CD4-positive, alpha-beta T cell treated with Interferon alpha-2 for 1 hour (primary cell): ENCODE data around the gene PKHD1.

Source experiments
- DNase-seq, 2 donors: peaks; one replicate each; pipeline ENCODE4 v3.0.0-alpha.2; 2020 to 2022

The PKHD1 gene

DNA sequence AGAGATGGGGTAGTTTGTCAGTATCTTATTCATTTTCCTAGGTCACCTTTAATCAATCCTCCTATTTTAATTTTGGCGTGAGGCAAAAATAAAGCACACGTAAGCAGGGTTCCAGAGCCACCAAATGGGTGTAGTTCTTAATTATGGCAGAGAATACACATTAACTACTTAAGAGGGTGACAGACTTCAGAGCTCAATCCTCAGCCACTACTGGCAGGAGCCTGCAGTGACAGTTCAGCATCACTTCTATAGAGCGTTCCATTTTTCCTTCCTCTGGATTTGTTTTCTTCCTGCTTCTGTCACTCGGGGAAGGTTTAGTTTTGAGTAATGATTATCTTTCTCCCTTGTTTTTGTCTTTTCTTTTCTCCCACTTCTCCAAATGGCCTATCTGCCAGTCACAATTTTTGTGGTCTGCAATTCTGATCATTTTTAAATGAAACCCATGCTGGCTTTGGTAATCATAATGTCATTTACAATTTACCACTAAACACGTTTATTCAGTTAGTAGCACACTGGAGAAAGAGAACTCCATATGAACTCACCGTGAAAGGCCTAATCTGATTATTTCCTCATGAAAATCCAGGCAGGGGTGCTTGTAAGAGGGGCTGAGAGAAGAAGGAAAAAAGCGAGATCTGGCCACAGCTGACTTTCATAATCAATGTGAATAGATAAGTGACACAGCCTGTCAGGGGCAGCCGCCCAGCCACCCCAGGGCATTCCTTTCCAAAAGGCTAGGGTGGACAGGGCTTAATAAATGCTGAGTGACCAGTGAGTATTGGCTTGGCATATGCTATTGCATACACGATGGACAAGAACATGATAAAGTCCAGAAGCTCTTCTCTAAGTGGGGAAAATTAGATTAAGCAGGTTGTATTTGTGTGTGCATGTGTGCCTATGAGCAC lies 412.1 kb downstream of the PKHD1 start:
- DNase-seq, result no peak

DNA sequence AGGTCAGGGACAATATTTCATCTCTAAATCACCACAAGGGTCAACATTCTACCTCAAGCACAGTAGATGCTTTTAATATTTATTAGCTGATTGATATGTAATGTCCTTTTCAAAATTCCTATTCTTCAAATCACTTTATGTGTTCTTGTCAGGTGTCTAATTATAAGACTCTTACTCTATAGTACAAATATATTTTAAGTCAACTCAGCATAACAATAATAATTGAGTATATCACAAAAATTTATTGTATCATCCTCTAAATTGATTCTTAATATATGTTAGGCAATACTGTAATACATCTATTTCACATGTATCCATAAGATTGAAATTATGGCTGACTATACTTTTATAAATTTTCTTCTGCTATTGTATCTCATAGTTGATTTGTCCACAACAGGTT lies 423.9 kb downstream of the PKHD1 start:
- no peak for DNase-seq

DNA sequence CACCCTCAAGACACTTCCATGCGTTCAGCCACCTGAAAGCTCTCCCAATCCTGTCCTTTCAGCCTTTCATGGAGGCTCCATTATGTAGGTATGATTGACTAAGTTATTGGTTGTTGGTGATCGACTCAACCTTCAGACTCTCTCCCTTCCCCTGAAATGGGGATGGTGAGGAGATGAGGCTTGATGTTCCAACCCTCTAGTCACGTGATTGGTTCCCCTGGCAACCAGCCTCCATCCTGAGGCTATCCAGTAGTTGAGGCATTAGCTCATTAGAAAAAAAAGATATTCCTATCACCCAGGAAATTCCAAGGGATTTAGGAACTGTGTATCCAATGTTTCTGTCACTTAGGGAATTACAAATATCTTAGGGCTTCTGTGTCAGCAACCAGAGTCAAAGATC lies 426.6 kb downstream of the PKHD1 start:
- DNase-seq, result no peak

DNA sequence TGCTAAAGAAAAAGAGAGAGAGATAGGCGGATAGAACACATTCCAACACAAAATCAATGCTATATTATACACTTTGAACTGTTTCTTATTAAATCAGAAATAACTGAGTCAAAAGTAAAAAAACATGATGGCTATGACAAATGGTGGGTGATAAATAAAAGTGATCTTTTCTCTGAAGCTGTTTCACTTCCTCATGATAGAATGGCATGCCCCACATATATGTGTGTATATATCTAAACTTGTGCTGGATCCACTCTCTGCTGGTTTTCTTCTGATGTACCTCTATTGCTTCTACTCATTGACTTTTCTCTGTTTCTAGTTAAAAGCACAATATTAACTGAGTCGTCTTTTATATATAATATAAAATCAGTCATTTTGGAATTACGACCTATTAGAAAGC lies 429.9 kb downstream of the PKHD1 start:
- no peak for DNase-seq

DNA sequence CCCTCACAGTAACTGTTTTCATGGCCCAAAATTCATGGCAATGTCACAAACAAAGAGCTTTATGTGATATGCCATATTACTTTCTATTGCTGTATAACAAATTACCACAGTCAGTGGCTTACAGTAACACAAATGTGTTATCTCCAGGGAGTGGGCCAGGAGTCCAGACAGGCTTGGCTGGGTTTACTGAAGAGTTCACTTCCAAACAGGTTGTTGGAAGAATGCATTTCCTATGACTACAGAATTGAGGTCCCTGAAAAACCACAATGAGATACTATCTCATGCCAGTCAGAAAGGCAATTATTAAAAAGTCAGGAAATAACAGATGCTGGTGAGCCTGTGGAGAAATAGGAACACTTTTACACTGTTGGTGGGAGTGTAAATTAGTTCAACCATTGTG lies 431.9 kb downstream of the PKHD1 start:
- no peak for DNase-seq

DNA sequence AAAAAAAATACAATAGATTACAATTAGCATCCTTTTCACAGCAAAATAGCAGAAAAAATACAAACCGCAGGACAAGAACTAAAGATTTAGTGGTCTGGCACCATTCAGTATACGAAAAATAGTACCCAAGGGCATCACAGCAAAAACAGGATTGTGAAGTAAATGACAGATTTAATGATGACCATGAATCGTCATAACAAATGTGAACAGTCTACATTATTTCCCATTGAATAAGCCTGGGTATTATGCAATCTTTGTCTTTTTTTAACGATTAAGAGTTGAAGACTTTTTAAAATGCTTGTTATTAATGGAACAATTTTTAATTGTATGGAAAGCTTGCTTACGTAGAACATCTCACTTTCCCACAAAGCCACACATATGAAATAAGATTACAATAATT lies 432.8 kb downstream of the PKHD1 start:
- no peak for DNase-seq

DNA sequence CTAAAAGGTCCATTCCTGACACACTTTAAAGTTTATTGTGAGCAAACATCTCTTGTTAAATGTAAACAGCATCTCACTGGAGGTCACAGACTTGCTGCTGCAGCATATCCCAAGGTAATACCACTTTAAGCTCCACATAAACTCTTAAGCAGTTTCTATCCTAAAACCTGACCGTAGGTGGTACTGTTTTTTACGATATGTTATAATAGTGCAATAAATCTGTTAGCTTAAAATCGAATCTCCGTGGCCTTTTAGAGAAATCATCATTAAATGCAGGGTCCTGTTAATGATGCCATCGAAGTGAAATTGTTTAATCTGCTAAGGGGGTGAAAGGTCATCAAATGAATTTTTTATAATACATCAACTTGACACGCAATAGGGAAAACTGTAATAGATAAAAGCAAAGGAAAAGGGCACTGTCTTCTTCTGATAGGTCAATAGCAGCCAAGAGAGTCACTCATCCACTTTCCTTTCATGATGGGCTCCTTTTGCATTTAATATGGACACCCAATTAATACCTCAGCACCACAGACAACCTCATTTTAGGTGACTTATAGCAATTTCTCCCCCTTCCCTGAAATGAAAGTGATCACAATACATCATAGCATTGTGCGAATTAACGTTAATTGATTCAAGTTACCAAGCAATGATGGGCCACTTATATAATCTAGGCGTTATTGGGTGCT lies 436.1 kb downstream of the PKHD1 start:
- DNase-seq, result no peak

DNA sequence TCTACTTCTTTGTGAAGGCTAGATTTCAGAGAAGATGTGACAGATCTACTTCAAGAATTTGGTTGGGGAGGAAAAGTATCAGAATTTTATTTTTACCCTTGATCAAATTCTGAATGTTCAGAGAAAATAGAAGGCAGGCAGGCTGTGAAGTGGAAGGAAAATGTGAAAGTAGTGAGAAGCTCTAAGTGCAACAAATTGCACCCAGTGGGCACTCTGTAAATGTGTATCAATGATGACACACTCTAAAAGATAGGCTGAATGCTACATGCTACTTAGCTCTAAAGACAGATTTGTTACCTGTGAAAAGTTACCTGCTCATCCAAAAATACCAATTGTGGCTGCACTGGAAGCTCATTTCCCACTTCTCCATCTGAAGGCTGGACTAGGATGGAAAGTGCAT lies 438.6 kb downstream of the PKHD1 start:
- DNase-seq, result no peak

DNA sequence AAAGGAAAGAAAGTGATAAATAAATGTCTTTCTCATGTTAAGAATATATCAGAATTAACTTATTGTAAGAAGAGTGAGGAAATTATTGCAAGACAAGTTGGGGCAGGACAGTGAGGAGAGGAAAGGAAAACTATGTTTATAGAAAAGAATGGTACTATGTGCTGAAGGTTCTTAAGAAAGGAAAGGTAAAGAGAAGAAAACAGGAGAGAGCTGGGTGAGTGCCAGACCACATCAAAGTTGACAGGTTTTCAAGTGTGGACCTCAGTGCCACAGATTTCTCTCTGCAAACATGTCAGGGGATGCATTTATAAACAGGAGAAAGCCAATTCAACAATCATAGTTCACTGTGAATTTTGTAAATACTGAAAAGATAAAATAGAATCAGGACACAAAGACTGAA lies 439.2 kb downstream of the PKHD1 start:
- DNase-seq, result no peak

DNA sequence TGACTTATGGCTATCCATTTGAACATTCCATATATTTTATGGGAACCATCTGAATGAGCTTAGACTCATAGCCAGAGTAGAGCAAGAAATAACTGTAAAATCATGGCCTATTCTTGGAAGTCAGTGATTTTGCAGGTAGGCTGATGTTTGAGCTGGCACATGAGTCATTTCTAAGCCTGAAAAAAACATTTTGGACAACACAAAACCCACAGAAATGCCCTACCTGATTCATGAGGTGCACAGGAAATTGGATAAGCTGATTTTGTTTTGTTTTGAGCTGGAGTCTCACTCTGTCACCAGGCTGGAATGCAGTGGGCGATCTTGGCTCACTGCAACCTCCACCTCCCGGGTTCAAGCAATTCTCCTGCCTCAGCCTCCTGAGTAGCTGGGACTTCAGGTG lies 443.0 kb downstream of the PKHD1 start:
- no peak for DNase-seq

DNA sequence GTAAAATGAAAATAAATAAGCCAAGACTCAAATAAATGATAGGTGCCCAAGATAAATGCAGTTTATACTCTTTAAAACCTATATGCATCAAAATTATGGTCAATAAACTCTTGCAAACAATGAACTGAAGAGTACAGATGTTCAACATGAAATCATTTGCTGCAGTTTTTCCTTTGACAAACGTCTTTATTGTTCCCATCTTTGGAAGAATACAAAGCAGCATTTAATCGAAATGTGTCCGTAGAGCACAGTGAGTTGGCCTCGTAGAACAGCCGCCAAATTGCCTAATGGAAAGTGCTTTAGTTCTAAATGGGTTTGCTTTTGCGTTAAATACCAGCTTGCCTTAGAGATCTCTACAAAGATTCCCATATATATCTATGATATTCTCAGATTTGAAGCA lies 447.4 kb downstream of the PKHD1 start:
- no peak for DNase-seq

DNA sequence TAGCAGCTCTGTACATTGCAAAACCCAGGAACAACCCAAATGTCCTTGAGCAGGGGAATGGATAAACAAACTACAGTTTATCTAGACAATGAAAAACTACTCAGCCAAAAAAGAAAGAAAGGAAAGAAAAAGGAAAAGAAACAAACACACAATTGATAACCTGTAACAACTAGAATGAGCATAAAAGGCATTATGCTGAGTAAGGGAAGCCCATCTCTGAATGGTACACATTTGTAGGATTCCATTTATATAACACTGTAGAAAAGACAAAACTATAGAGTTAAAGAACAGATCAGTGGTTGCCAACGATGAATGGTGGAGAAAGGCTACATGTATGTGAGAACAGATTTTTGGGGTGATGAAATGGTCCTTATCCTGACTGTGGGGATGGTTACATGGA lies 454.0 kb downstream of the PKHD1 start:
- DNase-seq, result no peak

DNA sequence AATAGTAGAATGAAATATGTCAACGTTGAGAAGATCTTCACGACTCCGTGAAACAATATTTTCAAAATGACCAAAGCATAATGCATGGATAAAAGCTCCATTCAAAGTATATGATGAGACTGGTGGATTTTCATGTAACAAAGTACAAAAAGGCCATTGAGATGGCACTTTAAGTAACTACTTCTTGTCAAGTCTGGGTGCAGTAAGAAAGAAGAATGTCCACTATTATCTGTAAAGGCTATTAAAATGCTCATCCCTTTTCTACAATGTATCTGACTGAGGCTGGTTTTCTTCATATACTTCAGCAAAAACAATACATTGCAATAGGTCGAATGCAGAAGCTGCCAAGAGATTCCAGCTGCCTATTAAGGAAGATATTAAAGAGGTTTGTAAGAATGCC lies 457.4 kb downstream of the PKHD1 start:
- no peak for DNase-seq

DNA sequence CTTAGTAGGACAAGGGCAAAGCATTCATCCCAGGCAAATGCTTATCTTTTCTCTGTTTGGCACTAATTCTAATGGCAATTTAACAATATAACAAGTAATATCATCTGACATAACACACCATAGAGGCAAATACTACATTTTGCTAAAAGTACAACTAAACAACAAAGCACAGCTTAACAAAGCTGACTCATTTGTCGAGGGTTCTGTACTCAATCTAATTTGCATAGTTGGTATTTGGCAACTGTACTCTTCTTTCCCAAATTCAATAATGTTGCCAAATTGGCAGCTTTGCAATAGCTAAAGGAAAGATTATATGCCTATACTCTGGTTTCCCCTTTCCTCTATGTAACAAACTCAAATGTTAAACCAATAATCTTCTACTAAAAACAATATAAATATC lies 461.0 kb downstream of the PKHD1 start:
- DNase-seq, result no peak

DNA sequence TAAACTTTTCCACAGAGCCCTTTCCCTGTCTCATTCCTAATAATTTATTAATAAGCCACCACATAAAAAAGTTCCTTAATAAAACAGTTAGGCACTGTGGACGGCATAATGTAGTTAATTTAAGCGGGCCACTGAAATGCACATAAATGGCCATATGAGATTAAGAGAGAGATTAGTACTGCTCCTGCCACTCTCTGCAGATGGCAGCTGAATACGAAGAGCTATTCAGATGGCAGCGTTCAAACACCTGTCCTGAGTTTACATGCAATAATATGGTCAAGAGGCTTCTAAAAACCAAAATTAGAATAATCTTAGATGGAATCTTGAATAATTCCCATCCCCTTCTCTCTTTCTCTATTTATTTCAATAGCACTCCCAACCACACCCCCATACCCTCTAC lies 461.8 kb downstream of the PKHD1 start:
- DNase-seq, result no peak

DNA sequence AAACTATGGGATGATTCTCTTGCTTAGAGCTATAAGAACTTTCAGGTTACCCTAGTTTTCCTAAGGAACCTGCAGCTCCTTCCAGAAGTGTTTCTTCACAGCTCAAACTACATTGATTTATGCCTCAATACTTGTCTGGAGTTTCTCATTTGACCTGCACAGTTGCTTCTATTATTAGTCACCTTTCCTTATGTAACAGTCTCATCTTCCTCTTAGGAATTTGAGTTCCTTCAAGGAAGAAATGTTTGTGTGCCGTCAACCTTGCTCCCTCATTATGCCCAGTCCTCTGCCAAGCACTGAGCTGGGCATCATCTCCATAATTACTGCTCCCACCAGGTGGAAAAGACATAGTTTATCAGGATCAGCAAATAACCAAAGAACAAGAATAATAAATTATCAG lies 466.4 kb downstream of the PKHD1 start:
- DNase-seq, result no peak

DNA sequence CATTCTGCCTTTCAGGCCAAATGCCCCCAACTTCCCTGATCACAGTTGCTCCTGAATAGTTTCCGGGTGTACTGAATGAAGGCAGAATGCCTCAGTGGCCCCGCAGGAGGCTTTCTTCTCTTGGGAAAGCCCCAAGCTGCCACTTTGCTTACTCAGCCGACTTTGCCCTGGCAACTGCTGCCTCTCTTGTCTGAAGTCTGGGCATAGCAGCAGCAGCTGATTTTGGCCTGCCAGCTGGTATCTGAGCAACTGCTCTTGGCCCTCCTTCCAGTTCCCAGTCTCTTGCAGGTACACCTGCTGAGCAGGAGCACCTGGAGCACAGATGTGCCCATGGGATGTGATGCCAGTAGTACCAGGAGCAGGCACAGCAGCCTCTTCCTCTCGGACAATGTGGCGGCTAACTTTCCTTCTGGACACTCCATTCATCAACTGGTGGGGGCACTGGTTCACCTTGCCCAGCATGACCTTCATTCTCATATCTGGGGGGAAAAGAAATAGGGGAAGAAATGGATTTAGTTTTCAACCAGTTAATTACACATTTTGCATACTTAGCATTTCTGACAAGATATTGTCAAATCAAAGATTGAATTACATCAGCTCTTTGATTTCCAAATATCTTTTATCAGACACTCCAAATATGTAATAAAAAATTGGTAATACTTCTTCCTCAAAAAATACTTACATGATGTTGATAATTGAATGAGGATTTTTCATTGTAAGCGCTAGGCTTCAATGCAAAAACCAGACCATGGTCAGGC lies 468.2 kb downstream of the PKHD1 start:
- DNase-seq, result no peak

DNA sequence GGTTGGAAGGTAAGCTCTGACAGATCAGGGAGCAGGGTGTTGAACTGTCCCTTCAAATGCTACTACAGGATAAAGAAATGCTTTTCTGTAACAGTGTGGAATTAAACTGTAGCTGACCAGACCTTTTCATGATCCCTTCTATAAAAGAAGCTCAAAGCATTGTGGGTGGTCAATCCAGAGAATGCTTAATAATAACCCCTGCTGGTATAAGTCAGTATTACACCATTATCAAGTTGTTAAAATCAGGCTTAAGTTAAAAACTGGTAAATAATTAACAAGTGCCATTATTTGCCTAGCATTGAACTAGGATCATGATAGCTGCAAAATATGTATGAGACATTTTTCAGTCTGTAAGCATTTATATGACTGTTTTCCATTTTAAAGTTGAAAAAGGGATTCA lies 468.9 kb downstream of the PKHD1 start:
- no peak for DNase-seq

DNA sequence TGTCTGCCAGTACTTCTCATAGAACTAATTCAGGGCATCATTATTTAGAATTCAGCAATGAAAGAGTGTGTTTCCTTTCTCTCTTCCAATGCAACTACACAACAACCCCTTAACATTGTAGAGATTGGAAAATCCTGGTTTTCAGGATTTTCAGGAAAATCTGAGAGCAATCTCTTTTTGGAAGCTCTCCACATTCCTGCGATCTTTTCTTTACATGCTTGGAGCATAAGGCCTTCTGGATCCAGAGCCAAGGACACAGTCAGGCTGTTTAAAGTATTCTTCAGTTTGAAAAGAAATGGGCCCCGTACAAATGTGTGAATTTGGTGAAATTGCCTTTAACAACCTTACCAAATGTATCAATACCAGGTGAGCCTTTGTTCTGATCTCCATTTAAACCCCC lies 469.7 kb downstream of the PKHD1 start:
- no peak for DNase-seq

DNA sequence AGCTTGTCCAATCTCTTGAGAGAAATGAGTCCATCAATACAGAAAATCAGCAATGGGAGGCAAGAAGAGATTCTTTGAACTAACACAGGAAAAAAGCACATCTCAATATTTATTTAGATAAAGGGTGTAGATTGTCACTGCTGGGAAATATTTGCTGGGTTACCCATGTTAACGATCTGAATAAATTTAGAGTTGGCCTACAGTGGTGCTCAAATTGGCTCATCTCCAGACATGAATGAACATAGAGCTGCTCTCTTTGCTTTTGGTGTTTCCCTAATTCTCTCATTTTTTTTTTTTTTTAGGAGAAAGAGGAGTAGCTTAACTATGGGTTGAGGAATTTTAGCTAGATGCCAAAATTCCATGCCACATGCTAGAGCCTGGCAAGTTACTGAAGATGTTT lies 471.2 kb downstream of the PKHD1 start:
- DNase-seq, result no peak

DNA sequence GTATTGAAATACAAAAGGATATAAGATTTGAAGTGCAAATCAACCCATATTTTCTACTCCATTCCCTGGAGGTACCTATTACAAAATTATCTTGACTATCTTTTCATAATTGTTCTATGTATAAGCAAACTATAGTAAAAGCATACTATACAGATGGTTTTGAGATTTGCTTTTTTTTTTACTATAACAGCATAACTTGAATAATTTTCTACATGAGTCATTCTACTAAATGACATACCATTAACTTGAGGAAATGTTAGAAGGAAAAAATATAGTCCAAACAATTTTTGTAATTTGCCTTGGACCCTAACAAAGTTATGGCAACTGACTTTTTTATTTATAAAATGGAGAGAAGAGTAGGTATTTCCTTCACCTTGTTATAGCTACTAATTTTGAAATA lies 472.7 kb downstream of the PKHD1 start:
- no peak for DNase-seq

DNA sequence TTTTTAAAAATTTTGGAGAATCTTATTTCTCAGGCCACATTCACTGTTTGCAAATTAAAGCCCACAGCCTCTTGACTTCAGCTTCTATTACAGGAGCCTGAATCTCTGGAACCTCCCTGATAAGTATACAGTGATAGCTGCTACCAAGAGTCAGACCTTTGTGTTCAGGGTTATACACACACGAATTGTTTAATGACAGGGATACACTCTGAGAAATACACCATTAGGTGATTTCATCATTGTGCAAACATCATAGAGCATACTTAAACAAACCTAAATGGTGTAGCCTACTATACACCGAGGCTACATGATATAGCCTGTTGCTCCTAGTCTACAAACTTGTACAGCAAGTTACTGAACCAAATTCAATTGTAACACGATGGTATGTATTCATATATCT lies 473.9 kb downstream of the PKHD1 start:
- DNase-seq, result no peak

DNA sequence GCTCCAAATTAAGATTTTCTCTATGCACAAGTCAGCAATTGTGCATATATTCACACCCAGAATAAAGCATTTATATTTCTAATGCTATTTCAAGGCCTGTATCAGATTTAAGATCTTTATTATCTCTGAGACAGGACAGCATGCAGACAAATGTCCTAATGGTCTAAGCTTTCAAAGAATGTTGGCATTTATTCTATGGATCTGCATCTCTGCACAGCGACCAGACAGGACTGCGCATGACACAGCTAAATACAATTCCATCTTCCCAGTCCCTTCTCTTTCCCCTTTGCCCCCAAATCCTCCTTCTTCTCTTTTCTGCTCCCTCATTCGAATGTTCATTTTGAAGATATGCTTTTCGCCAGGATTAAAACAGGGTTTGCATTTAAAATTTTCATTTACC lies 478.5 kb downstream of the PKHD1 start:
- no peak for DNase-seq

DNA sequence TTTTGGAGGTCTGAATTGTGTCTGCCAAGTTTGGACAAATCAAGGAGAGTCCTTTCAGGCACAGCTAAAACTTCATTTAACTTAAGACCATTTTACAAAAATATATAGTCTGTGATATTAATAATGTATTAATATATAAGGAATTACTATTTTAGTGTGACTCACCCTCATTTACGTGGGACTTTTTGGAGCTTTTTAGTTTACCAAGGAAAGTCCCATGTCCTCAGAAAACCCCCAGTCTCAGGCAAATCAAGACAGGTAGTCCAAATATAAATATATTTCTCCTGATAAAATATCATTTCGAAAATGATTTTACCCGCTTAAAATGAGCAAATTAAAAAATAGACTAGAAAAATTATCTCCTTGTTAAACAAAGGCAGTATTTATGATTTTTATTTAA lies 479.0 kb downstream of the PKHD1 start:
- no peak for DNase-seq
